H9 (cell line): Measurements from ENCODE around the gene CD2. TPM values are rescaled to one million over a fixed set of nuclear protein-coding genes. Genes with fewer than 3 reads are reported as not detected.

Experiments
- DNase-seq: peaks from one replicate; pipeline ENCODE4 v3.0.0-alpha.2; 2017
- H2AFZ ChIP-seq: one replicate; pipeline ENCODE4 v1.6.1; 2013; ENCODE audit warnings: mild to moderate bottlenecking, low read length, control low read depth, moderate library complexity
- H2AK5ac ChIP-seq: 2 replicates; pipeline ENCODE4 v1.6.1; 2013; ENCODE audit warnings: low read length, control low read depth, mixed read lengths; ENCODE audit not compliant: insufficient read length
- H2BK120ac ChIP-seq: one replicate; pipeline ENCODE4 v1.6.1; 2013; ENCODE audit warnings: low read depth, mild to moderate bottlenecking, low read length, control low read depth, inconsistent platforms; ENCODE audit not compliant: poor library complexity, severe bottlenecking
- H2BK12ac ChIP-seq: 2 replicates; pipeline ENCODE4 v1.6.1; 2013; ENCODE audit warnings: low read length, control low read depth, mixed read lengths, low read depth; ENCODE audit not compliant: insufficient read length
- H2BK15ac ChIP-seq: 2 replicates; pipeline ENCODE4 v1.6.1; 2013; ENCODE audit warnings: low read depth, low read length, control low read depth
- H2BK20ac ChIP-seq: one replicate; pipeline ENCODE4 v1.6.1; 2013; ENCODE audit warnings: low read depth, mild to moderate bottlenecking, low read length, control low read depth, inconsistent platforms; ENCODE audit not compliant: poor library complexity, severe bottlenecking
- H2BK5ac ChIP-seq: 2 replicates; pipeline ENCODE4 v1.6.1; 2013; ENCODE audit warnings: low read length, control low read depth, mixed read lengths; ENCODE audit not compliant: insufficient read length
- H3K14ac ChIP-seq: 2 replicates; pipeline ENCODE4 v1.6.1; 2013; ENCODE audit warnings: low read length, control low read depth; ENCODE audit not compliant: insufficient read depth
- H3K18ac ChIP-seq: 2 replicates; pipeline ENCODE4 v1.6.1; 2013; ENCODE audit warnings: low read depth, mild to moderate bottlenecking, mixed read lengths, low read length, control low read depth; ENCODE audit not compliant: insufficient read length
- H3K23ac ChIP-seq: 2 replicates; pipeline ENCODE4 v1.6.1; 2013; ENCODE audit warnings: low read length, control low read depth, mixed read lengths, low read depth; ENCODE audit not compliant: insufficient read length
- H3K23me2 ChIP-seq: 2 replicates; pipeline ENCODE4 v1.6.1; 2013; ENCODE audit warnings: low read depth, mild to moderate bottlenecking, mixed read lengths, low read length, control low read depth; ENCODE audit not compliant: insufficient read length, poor library complexity, severe bottlenecking
- H3K27ac ChIP-seq: 2 replicates; pipeline ENCODE4 v1.5.1; 2013; ENCODE audit warnings: low read length, control low read depth, mixed read lengths, low read depth; ENCODE audit not compliant: insufficient read length
- H3K27me3 ChIP-seq: 2 replicates; pipeline ENCODE4 v1.6.1; 2013; ENCODE audit warnings: low read length, control low read depth, inconsistent platforms; ENCODE audit not compliant: insufficient read depth
- H3K4ac ChIP-seq: 2 replicates; pipeline ENCODE4 v1.6.1; 2013; ENCODE audit warnings: low read depth, mild to moderate bottlenecking, control low read depth, inconsistent platforms, low read length, moderate library complexity
- H3K4me1 ChIP-seq: 2 replicates; pipeline ENCODE4 v1.6.1; 2013; ENCODE audit warnings: low read length, control low read depth, inconsistent platforms; ENCODE audit not compliant: insufficient read depth
- H3K4me2 ChIP-seq: 2 replicates; pipeline ENCODE4 v1.6.1; 2013; ENCODE audit warnings: low read length, control low read depth, mixed read lengths; ENCODE audit not compliant: insufficient read length, insufficient read depth
- H3K56ac ChIP-seq: 2 replicates; pipeline ENCODE4 v1.6.1; 2013; ENCODE audit warnings: low read depth, mild to moderate bottlenecking, mixed read lengths, low read length, control low read depth; ENCODE audit not compliant: insufficient read length
- H3K79me1 ChIP-seq: 2 replicates; pipeline ENCODE4 v1.6.1; 2013; ENCODE audit warnings: low read depth, mild to moderate bottlenecking, moderate library complexity, low read length, control low read depth, inconsistent platforms; ENCODE audit not compliant: insufficient read depth, poor library complexity, severe bottlenecking
- H3K79me2 ChIP-seq: 2 replicates; pipeline ENCODE4 v1.6.1; 2013; ENCODE audit warnings: low read length, control low read depth, inconsistent platforms; ENCODE audit not compliant: insufficient read depth
- H3K9ac ChIP-seq: 2 replicates; pipeline ENCODE4 v1.6.1; 2013; ENCODE audit warnings: low read length, control low read depth, mixed read lengths; ENCODE audit not compliant: insufficient read length; ENCODE audit errors: extremely low read depth
- H3K9me3 ChIP-seq: one replicate; pipeline ENCODE4 v1.6.1; 2013; ENCODE audit warnings: low read depth, low read length, inconsistent platforms; ENCODE audit not compliant: control insufficient read depth
- H3T11ph ChIP-seq: one replicate; pipeline ENCODE4 v1.6.1; 2013; ENCODE audit warnings: mild to moderate bottlenecking, low read length, control low read depth, inconsistent platforms
- H4K20me1 ChIP-seq: one replicate; pipeline ENCODE4 v1.6.1; 2013; ENCODE audit not compliant: control insufficient read depth, insufficient read length, insufficient read depth
- H4K5ac ChIP-seq: 2 replicates; pipeline ENCODE4 v1.6.1; 2013; ENCODE audit warnings: low read depth, mild to moderate bottlenecking, mixed read lengths, low read length, control low read depth; ENCODE audit not compliant: insufficient read length
- H4K8ac ChIP-seq: replicated peaks from 2 replicates; pipeline ENCODE4 v1.6.1; 2013; ENCODE audit warnings: low read length, control low read depth, mixed read lengths, low read depth; ENCODE audit not compliant: insufficient read length
- H4K91ac ChIP-seq: 2 replicates; pipeline ENCODE4 v1.6.1; 2013; ENCODE audit warnings: low read depth, mild to moderate bottlenecking, moderate library complexity, mixed read lengths, low read length, control low read depth; ENCODE audit not compliant: insufficient read length
- H3K27ac Mint-ChIP-seq, 3 experiments: 2 replicates in 2 of 3; 3 replicates in 1 of 3; pipeline ENCODE4 v1.8.0; 2020 to 2021; ENCODE audit warnings: mixed read lengths in 3 of 3, mild to moderate bottlenecking in 1 of 3, moderate library complexity in 1 of 3
- H3K27me3 Mint-ChIP-seq: 2 replicates; pipeline ENCODE4 v1.8.0; 2021; ENCODE audit warnings: low read depth, mild to moderate bottlenecking, moderate library complexity, mixed read lengths
- H3K36me3 Mint-ChIP-seq, 3 experiments: 2 replicates in 2 of 3; 3 replicates in 1 of 3; pipeline ENCODE4 v1.8.0; 2020 to 2021; ENCODE audit warnings: low read depth in 3 of 3, mixed read lengths in 3 of 3; ENCODE audit not compliant: insufficient read depth in 1 of 3
- H3K4me1 Mint-ChIP-seq, 2 experiments: 2 replicates each; pipeline ENCODE4 v1.8.0; 2020; ENCODE audit warnings: mixed read lengths in 2 of 2
- H3K4me3 Mint-ChIP-seq, 2 experiments: 2 replicates in 1 of 2; 3 replicates in 1 of 2; pipeline ENCODE4 v1.8.0; 2020 to 2021; ENCODE audit warnings: mild to moderate bottlenecking in 2 of 2, mixed read lengths in 2 of 2, moderate library complexity in 1 of 2
- H3K9me3 Mint-ChIP-seq, 2 experiments: 2 replicates in 1 of 2; 3 replicates in 1 of 2; pipeline ENCODE4 v1.8.0; 2020; ENCODE audit warnings: mild to moderate bottlenecking in 2 of 2, mixed read lengths in 2 of 2, moderate library complexity in 1 of 2
- CTCF ChIP-seq: fragments of 200-600 bp; sonication (generic); conservative IDR thresholded peaks from 3 replicates; pipeline ENCODE4 v1.8.0; 2021; ENCODE audit warnings: antibody characterized with exemption, mild to moderate bottlenecking
- WGBS: extraction: QIAGEN DNeasy Blood & Tissue Kit; methylation state at CpG from one replicate; pipeline ENCODE4 v1.1.7; 2013; ENCODE audit warnings: missing lambda C conversion rate, low lambda C conversion rate, mixed read lengths; ENCODE audit not compliant: insufficient read length; ENCODE audit errors: extremely low coverage; 5-methylcytosine and 5-hydroxymethylcytosine counted together
- total RNA-seq: library from RNA; stranded (reverse); gene quantifications from 2 replicates; pipeline ENCODE4 v1.2.1, GENCODE V29; 2021

CD2 gene
- total RNA-seq, 1 experiment from 2014 or later = not detected

DNA sequence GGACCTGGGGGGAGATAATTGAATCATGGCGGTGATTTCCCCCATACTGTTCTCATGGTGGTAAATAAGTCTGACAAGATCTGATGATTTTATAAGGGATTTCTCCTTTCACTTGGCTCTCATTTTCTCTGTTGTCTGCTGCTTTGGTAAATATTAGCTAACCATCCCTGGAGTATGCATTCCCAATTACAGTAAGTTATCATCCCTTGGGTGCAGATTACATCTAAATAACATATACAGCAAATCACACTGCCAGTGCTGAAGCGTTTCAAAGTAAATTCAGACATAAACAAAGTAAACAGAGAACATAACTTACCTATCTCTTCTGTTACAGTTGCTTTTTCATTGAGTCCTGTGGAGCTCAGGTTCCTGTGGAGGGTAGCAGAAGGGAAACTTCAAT, 48.1 kb upstream of the CD2 start:
- Histone ChIP-seq H3K9ac (no peak overlapping the region), H3K27ac (no peak overlapping the region), H3K56ac (no peak overlapping the region), H3K18ac (no peak overlapping the region), H2AK5ac (no peak overlapping the region), H4K5ac (no peak overlapping the region), H3K27me3 (no peaks in the 10 kb centered on the region), H3K9me3 (no peaks in the 10 kb centered on the region), H2BK5ac (no peak overlapping the region), H2BK12ac (no peak overlapping the region), H3K23ac (no peak overlapping the region), H4K91ac (no peak overlapping the region), H2BK20ac (no peak overlapping the region), H2BK120ac (no peak overlapping the region), H2AFZ (no peak overlapping the region), H4K8ac (no peak overlapping the region), H2BK15ac (no peak overlapping the region), H3K23me2 (no peaks in the 10 kb centered on the region), H3K14ac (no peak overlapping the region), H3K4me2 (no peak overlapping the region), H3T11ph (no peak overlapping the region), H3K4ac (no peak overlapping the region), H3K4me1 (no peaks in the 10 kb centered on the region), H4K20me1 (no peaks in the 10 kb centered on the region), H3K79me1 (no peaks in the 10 kb centered on the region), H3K79me2 (no peaks in the 10 kb centered on the region)
- Mint-ChIP-seq H3K36me3 (peaks cover 3 to 14% (median 6%) of the 10 kb centered on the region in 3 experiments; a peak in 5 of 7 replicates), H3K27me3 (peaks cover 3% of the 10 kb centered on the region; the same call in 1 of the 2 replicates), H3K27ac (no peak overlapping the region), H3K4me3 (no peak overlapping the region), H3K4me1 (peaks cover 4 to 6% of the 10 kb centered on the region in 2 experiments), H3K9me3 (peaks cover 16 to 17% of the 10 kb centered on the region in 2 experiments; a peak in 4 of 5 replicates)
- no peak for DNase-seq
- no peak for TF ChIP-seq CTCF
- no CpG with 5 or more reads among the region's 2 CpGs for WGBS
